GM12872 (cell line): ENCODE data around the gene GUCA2A.

ENCODE experiments used
- CTCF ChIP-seq: IDR thresholded peaks from 3 replicates; pipeline ENCODE4 v1.5.1; 2011; ENCODE audit warnings: low read depth, mild to moderate bottlenecking, low read length, moderate library complexity; ENCODE audit not compliant: insufficient read depth

Gene GUCA2A

GRCh38 chr1:42168763-42169162 lies 4.2 kb upstream of the GUCA2A start:
- TF ChIP-seq CTCF: no peak

DNA sequence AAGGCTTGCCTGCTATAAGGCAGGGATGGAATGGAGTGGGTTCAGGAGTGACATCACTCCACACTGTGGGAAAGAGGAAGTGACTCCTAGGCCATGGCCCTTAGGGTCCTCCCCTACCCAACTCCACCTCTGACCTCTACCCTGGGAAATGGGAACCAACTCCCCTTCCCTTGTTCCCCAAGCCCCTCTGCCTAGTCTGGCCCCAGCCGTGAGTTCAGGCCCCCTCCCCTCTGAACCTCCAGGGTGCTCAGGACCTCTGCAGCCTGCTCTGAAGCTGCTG lies 3.8 kb upstream of the GUCA2A start:
- TF ChIP-seq CTCF: no peak

DNA sequence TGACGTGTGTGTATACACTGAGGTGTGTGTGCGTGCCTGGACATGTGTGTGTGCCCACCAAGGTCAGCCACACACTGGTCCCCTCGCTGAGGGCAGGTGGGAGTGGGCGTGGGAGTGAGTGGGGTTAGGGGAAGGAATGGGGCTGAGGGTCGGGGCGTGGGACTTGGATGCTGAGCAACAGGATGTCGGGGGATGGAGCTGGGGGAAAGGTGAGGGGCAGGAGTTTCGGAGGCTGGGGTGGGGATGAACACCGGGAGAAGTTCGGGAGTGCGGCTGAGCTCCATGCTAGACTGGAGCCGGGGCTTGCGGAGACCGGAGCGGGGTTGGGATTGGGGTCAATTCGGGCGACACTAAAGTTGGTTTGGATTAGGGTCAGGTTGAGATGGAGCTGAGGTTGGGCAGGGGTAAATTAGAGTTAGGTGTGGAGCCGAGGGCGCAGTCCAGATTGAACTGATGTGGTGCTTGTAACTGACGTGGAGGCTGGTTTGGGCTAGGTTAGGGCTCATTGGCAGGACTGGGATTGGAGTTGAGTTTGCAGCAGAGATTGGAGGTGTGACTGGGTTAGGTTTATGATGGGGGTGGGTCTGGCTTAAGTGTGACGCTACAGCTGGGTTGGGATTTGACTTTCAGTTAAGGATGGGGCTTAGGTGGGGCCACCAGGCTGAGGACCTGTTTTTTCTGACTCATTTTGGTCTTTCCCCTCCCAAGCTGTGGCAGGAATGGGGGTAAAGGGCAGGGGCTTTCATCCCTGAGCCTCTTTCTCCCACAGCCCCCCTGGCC lies 3.3 kb upstream of the GUCA2A start:
- no peak for TF ChIP-seq CTCF

DNA sequence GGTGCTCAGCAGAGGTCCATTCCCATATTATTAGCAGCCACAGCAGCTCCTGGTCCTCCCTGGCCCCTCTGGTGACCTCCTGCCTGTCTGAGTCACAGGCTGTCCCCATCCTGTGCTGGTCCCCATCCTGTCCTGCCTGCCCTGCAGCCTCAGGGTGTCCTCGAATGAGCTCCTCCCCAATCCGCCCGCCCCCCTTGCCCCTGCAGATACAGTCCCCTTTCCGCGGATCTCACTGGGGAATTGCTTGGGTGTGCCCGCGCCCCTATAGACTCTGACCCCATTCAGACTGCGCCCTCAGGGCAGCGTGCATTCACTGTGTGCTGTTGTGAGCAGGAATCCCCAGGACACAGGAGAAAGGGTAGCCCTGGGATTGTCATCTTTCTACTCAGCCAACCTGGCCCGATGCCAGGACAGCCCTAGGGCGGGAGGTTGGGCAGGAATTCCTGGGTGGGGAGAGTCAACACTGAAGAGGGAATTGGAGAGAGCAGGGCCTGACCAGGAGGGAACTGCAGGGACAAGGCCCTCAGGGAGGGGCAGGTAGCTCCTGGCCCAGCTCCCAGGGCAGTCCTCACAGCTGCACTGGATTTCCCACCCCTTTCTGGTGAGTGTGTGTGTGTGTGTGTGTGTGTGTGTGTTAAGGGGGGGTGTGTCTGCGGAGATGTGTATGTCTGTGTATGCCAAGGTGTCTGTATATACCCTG lies 1.1 kb upstream of the GUCA2A start:
- TF ChIP-seq CTCF: no peak

DNA sequence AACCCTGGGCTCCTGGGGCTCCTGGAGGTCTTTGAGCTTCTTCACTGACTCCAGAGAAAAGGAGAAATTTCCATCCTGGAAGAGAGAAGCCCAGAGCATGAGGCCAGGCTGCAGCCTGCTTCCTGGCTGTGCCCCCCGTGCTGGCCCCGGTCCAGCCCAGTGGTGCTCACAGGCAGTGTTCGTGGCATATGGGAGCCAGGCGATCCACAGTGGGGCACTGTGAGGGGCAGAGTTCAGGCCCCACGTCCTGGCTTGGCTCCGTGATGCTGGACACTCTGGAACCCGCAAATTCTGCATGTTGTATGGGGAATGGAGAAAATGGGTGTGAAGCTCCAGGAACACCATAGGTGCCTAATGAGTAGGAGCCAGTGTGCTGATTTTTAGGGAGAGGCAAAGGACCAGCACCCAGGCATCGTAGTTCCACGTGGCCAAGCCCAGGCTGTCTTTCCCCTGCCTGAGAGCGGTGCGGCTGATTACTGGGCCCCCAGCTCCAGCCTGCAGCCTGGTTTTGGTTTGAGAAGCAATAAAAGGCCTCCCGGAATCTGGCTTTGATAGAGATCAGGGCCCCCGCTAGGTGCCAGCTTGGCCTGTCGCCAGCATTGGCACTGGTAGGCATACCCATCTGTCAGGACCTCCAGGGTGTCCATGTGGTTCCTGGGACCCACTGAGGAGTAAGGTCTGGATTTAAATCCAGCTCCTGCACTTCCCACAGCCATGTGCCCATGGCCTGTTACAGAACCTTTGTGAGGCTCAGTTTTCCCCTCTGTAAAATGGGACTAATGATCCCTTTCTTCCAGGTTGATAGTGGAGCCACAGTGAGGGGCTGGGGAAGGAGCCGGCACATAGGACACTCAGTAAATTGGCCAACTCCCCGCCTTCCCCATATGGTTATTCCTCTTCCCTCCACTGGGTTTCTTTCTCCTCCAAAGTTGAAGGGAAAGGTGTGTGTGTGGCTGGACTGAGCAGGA lies 725 bp downstream of the GUCA2A start:
- TF ChIP-seq CTCF: no peak

DNA sequence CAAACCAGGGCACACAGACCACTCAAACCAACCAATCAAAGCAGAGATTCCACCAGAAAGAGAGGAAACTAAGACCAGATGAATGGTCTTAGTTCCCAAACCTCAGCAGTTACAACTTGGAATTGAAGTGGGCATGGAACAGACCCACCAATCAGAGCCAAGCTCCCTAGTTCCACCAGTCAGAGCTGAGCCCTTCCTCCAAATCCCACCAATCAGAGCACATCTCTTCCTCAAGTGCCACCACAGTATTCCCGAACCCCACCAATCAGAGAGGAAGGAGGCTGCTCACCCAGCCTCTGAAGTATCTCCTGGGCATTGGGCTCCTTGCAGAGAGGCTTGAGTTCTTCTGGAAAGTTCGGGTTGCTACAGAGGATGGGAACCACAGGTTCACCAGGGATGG lies 1.4 kb downstream of the GUCA2A start:
- no peak for TF ChIP-seq CTCF

DNA sequence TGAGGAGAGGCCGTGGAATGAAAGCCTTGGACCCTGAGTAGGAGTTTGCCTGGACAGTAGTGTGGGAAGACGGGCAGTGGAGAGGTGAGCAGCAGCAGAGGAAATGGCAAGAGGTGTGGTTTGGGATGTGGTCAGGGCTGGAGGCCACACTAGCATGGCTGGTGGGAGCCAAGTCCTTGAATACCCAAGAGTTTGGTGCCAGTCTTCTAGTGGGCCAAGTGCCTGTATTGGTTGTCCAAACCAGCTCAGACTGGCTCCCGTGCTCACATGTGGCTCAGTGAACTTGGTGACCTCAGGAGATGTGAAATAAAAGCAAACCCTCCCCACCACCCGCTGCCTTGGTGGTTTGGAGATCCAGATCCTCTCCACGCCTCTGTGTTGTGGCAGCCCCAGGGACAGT lies 2.4 kb downstream of the GUCA2A start:
- TF ChIP-seq CTCF: no peak
